GM12874 (cell line): Measurements from ENCODE around the gene CLIP4.

Experiments
- TF ChIP-seq, protein P1 (sequence below): IDR thresholded peaks from 2 replicates; pipeline ENCODE4 v1.5.1; 2011; ENCODE audit warnings: low read depth, mild to moderate bottlenecking, control low read depth, low read length, moderate library complexity; ENCODE audit not compliant: insufficient read depth

Gene CLIP4

DNA sequence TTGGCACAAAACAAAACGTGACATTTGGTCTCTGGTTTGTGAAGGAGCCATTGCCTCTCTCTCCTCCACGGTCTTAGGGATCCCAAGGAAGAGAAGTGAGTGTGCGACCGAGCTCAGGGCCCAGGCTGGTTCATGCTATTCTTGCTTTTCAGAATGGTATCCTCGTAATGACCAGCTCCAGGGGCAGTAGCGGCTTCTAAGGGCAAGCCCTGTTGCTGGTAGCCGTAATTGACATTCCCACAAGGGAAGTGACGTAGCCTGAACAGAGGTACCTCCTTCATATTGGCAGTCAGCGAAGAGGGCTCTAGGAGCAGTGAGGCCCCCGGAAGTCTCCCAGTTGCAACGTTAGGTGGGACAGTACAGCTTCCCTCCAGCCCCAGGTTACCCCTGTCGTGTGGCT is 77.9 kb downstream of the CLIP4 start:
- TF ChIP-seq, protein P1, sequence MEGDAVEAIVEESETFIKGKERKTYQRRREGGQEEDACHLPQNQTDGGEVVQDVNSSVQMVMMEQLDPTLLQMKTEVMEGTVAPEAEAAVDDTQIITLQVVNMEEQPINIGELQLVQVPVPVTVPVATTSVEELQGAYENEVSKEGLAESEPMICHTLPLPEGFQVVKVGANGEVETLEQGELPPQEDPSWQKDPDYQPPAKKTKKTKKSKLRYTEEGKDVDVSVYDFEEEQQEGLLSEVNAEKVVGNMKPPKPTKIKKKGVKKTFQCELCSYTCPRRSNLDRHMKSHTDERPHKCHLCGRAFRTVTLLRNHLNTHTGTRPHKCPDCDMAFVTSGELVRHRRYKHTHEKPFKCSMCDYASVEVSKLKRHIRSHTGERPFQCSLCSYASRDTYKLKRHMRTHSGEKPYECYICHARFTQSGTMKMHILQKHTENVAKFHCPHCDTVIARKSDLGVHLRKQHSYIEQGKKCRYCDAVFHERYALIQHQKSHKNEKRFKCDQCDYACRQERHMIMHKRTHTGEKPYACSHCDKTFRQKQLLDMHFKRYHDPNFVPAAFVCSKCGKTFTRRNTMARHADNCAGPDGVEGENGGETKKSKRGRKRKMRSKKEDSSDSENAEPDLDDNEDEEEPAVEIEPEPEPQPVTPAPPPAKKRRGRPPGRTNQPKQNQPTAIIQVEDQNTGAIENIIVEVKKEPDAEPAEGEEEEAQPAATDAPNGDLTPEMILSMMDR, result no peak

DNA sequence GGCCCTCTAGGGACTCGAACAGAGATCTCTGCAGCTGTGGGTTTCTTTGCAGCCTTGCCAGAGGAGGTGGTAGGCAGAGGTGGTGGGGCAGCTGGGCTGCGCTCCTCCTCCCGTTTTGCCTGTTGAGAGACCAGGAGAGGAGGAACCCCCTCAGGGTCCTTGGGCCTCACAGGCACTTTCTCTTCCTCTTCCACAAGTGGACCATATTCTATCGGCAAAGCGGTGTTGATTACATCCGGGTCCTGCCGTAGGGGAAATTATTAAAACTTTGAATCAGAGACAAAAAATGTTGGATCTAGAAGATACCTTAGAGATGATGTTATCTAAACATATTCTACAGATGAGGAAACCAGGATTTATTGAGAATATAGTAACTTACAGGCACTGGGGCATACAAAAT is 78.5 kb downstream of the CLIP4 start:
- TF ChIP-seq, protein P1, result no peak

DNA sequence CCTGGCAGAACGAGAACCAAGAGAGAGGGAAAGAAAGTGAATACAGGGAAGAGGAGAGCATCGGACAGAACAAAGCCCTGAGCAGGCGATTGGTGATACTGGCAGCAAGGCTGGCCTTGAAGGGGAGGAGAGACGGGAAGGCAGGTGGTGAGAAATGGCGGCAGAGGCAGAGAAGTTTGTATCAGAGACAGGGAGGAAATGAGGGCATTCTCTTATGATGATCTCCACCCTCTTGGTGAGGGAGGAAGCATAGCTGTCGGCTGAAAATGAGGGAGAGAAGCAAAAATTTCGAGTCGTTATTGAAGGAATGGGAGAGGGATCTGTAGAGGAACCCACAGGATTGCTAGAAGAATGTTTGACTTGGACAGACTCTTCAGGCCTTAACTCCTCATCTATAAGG is 80.6 kb downstream of the CLIP4 start:
- TF ChIP-seq, protein P1, result no peak

DNA sequence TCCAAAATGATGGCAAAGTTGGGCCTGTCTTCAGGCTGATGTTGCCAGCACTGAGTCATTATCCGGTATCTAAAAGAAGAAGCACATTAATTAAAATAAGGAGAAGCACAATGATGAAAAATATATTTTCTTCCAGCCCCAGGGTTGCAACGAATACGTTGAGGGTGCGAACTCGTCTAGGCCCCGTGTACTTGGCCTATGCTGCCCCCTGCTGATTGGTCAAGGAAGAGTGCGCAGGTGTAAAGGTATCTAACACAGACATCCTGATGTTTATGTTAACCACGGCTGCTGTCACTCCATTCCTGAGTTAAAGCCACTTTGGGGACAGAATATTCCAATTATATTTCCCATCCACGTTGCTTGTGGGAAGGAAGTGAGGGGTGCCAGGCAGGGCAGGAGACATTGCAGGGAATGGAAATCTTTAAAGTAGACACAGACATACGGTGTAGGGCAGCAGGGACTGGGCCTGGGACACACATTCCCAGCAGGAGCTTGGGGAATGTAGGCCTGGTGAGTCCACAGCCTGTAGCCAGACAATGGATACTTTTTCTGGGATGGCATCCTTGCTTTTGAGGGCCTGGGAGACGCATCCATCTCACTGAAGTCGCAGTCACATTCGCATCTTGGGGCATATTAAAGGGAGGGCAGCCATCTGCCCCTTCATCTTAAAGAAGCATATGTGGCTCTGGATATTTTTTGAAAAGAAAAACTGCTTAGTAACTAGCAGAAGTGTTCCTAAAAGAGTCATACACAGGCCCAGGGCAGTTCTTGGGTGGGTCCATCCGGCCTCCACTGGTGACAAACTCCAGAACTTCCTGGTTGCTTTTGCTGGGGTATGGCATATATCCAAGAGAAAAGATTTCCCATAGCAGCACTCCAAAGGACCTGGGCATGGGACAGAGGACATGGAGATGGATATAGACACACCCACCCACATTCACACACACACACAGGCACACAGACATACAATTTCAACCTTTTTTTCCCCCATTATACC is 81.9 kb downstream of the CLIP4 start:
- TF ChIP-seq, protein P1, result peak; percentile 74

DNA sequence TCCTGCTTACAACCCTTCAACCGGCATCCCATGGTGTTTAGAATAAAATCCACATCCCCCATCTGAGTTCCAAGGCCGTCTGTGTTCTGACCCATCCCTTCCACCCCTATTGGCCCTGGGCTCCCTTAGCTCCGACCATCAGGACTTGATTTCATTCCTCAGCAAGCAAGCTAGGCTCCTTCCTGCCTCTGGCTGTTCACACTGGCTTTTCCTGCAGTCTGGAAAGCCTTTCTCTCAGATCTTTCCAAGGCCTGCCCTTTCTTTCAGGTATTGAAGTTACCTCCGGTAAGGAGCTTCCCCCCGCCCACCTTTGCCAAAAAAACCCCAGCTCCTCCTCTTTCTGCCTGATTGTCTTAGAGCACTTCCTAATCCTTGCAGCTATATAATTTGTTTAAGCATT is 86.8 kb downstream of the CLIP4 start:
- TF ChIP-seq, protein P1, result no peak

DNA sequence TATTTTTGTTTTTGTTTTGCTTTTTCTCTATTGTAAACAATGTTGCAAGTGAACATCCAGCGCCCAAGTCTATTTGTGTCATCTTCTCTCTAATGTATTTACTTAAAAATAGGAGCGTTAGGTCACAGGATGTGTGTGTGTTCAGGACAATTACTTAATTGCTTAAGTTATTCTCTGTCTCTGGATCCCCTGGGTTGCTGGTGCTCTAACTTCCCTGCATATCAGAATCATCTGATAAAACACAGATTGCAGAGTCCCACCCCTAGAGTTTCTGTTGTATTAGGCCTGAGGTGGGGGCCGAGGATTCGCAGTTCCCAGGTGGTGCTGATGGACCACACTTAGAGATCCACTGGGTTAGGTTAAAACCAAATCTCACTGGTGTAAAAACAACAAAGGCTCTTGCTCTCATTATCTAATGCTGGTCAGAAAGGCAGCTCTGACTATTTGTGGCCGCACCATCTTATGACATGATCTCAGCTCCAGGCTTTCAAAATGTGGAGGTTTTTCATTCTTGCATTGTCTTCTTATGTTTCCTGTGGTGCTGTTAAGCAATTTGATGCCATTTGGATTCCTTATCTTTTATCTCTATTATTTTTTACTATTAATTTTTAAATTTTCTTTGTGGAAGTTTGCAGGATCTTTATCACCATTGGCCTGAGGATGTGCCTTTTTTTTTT is 87.7 kb downstream of the CLIP4 start:
- TF ChIP-seq, protein P1, result no peak

DNA sequence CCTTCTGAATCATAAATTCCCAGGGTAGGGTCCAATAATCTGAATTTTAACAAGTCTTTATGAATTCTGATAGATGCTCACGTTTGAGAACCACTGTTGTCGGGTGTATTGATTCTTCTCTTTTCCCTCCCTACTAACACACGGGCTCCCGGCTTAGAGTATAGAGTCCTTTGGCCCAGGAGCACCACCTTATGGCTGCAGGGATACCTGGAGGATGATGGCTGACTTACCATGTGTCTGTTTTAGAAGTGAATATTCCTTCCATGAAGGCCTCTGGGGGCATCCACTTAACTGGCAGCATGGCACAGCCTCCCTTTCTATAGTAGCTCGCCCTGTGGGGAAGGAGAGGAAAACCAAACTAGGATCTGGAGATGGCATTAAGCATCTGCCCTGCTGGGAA is 91.7 kb downstream of the CLIP4 start:
- TF ChIP-seq, protein P1, result no peak
